Gastrocnemius medialis (tissue), 4 donors: ENCODE data around the gene MBNL2.

Experiments used
- CTCF ChIP-seq, 5 experiments: fragments of 450-650 bp in 3 of 5; fragments of 200-600 bp in 2 of 5; sonication (generic) in 2 of 5; IDR thresholded peaks in 4 of 5; conservative IDR thresholded peaks in 1 of 5; 1 replicate in 4 of 5; 2 replicates in 1 of 5; pipeline ENCODE4 v1.5.1; 2016 to 2019; ENCODE audit warnings: antibody characterized with exemption in 5 of 5, mild to moderate bottlenecking in 3 of 5, moderate library complexity in 3 of 5
- POLR2A ChIP-seq, 2 donors: fragments of 450-650 bp; IDR thresholded peaks; one replicate each; pipeline ENCODE4 v1.6.1; 2017; ENCODE audit warnings: antibody characterized with exemption in 2 of 2, mild to moderate bottlenecking in 2 of 2, moderate library complexity in 2 of 2

GRCh38 chr13:97266332-97266731 is 44.2 kb downstream of the MBNL2 start:
- TF ChIP-seq POLR2A (IDR thresholded peaks at IDR 0.05), result no peak
- TF ChIP-seq CTCF (IDR thresholded peaks at IDR 0.05 in 4 of 5, conservative IDR thresholded peaks at IDR 0.05 in 1 of 5), result no peak
